Measurements from ENCODE around the gene GSAP.

GRCh38 chr7:77335581-77335980 is 80.6 kb downstream of the GSAP start:
- TF ChIP-seq POLR2AphosphoS5 (IDR thresholded peaks at IDR 0.05) (no peak), CTCF (IDR thresholded peaks at IDR 0.05) (no peak), POLR2A (IDR thresholded peaks at IDR 0.05) (no peak)
